K562 (cell line): ENCODE results near the gene CELSR2. TPM values are rescaled to one million over a fixed set of nuclear protein-coding genes. Genes with fewer than 3 reads are reported as not detected.

ENCODE experiments used
- CEBPB ChIP-seq: fragments of 450-650 bp; IDR thresholded peaks from 2 replicates; pipeline ENCODE4 v1.6.1; 2016; ENCODE audit warnings: missing genetic modification characterization, missing compliant biosample characterization
- CREB1 ChIP-seq, 2 experiments: sonication (generic) in 1 of 2; formaldehyde crosslinking in 1 of 2; IDR thresholded peaks; 2 replicates each; pipeline versions ENCODE4 v1.6.1 to v1.8.0; 2012 to 2022; ENCODE audit warnings: inconsistent platforms in 1 of 2, mild to moderate bottlenecking in 1 of 2, missing genetic modification reagents in 1 of 2, moderate library complexity in 1 of 2
- CTCF ChIP-seq, 3 experiments: IDR thresholded peaks in 2 of 3; conservative IDR thresholded peaks in 1 of 3; 2 replicates each; pipeline ENCODE4 v1.5.1; 2011 to 2012; ENCODE audit warnings: low read length in 3 of 3, mild to moderate bottlenecking in 3 of 3, control low read depth in 2 of 3, improper control_type of control experiment in 1 of 3, inconsistent platforms in 1 of 3, low read depth in 1 of 3, mixed read lengths in 1 of 3, moderate library complexity in 1 of 3; ENCODE audit not compliant: insufficient read depth in 2 of 3
- EZH2 ChIP-seq: IDR thresholded peaks from 2 replicates; pipeline ENCODE4 v1.6.1; 2012; ENCODE audit warnings: low read depth, mild to moderate bottlenecking, inconsistent platforms, low read length, borderline replicate concordance
- GABPB1 ChIP-seq: sonication (generic); formaldehyde crosslinking; IDR thresholded peaks from 2 replicates; pipeline ENCODE4 v1.8.0; 2022; ENCODE audit warnings: mild to moderate bottlenecking, missing genetic modification reagents
- HDGF ChIP-seq: fragments of 450-650 bp; IDR thresholded peaks from 2 replicates; pipeline ENCODE4 v1.6.1; 2016
- MAX ChIP-seq: sonication (generic); formaldehyde crosslinking; IDR thresholded peaks from 2 replicates; pipeline ENCODE4 v1.9.0; 2022; ENCODE audit warnings: mild to moderate bottlenecking, missing genetic modification reagents
- NUFIP1 ChIP-seq: fragments of 450-650 bp; IDR thresholded peaks from 2 replicates; pipeline ENCODE4 v1.6.1; 2018; ENCODE audit not compliant: partially characterized antibody
- OTX1 ChIP-seq: fragments of 450-650 bp; formaldehyde crosslinking; IDR thresholded peaks from 2 replicates; pipeline ENCODE4 v1.4.0; 2022; ENCODE audit warnings: mild to moderate bottlenecking
- POLR2A ChIP-seq: fragments of 450-650 bp; conservative IDR thresholded peaks from 2 replicates; pipeline ENCODE4 v1.6.1; 2016
- RNF219 ChIP-seq: fragments of 250-450 bp; sonication (Bioruptor Pico); IDR thresholded peaks from 2 replicates; pipeline ENCODE4 v1.5.0; 2022; ENCODE audit warnings: mild to moderate bottlenecking
- SMARCA5 ChIP-seq: fragments of 450-650 bp; IDR thresholded peaks from 2 replicates; pipeline ENCODE4 v1.6.1; 2016
- TGIF2 ChIP-seq: sonication (generic); formaldehyde crosslinking; IDR thresholded peaks from 2 replicates; pipeline ENCODE4 v1.8.1; 2022; ENCODE audit warnings: mild to moderate bottlenecking, missing genetic modification reagents, moderate library complexity
- ZBTB11 ChIP-seq, 3 experiments: fragments of 200-800 bp in 1 of 3; fragments of 250-450 bp in 1 of 3; fragments of 450-650 bp in 1 of 3; sonication (Bioruptor Pico) in 1 of 3; sonication (Bioruptor generic) in 1 of 3; formaldehyde crosslinking in 1 of 3; IDR thresholded peaks; 2 replicates each; pipeline versions ENCODE4 v1.6.1 to v1.8.0; 2016 to 2022; ENCODE audit warnings: mild to moderate bottlenecking in 2 of 3, missing genetic modification characterization in 2 of 3, missing compliant biosample characterization in 1 of 3, moderate library complexity in 1 of 3
- ZBTB17 ChIP-seq: fragments of 450-650 bp; formaldehyde crosslinking; IDR thresholded peaks from 2 replicates; pipeline ENCODE4 v1.4.0; 2020; ENCODE audit warnings: mild to moderate bottlenecking
- ZNF165 ChIP-seq: fragments of 250-450 bp; sonication (Bioruptor Pico); IDR thresholded peaks from 2 replicates; pipeline ENCODE4 v1.4.0; 2020; ENCODE audit warnings: borderline replicate concordance
- ZNF592 ChIP-seq: fragments of 450-650 bp; IDR thresholded peaks from 2 replicates; pipeline ENCODE4 v1.6.1; 2017; ENCODE audit warnings: antibody characterized with exemption, mild to moderate bottlenecking
- polyA plus RNA-seq, 8 experiments: library from polyadenylated mRNA; depleted of rRNA in 4 of 8; stranded (reverse) in 5 of 8; unstranded in 3 of 8; fragments of >200 nt; fragmentation: Nextera tagmentation in 2 of 8; fragmentation: Illumina TruSeq in 1 of 8; extraction: Ambion mirVana in 2 of 8; extraction: Trizol in 1 of 8; gene quantifications; 2 replicates each; pipeline versions ENCODE4 v1.2.1 to v1.2.3, GENCODE V29; 2011 to 2014; ENCODE audit warnings: inconsistent platforms in 1 of 8, missing spikeins in 1 of 8
- total RNA-seq, 7 experiments: library from RNA; depleted of rRNA in 6 of 7; stranded (reverse); fragments of >200 nt in 6 of 7; fragmentation: Illumina TruSeq in 2 of 7; extraction: Trizol in 2 of 7; gene quantifications; 2 replicates each; pipeline versions ENCODE4 v1.2.1 to v1.2.3, GENCODE V29; 2011 to 2021; ENCODE audit warnings: low replicate concordance in 1 of 7

CELSR2 gene
- total and polyA plus RNA-seq, 9 of the 15 experiments (the other 6 are each of a cell fraction or from before 2014, with no cell fraction given) = 0.31 to 21.9 (median 4.2) TPM

GRCh38 chr1:109306832-109307273, 57.5 kb downstream of the CELSR2 start, which contains the start of gene MYBPHL (continued):
- TF ChIP-seq CTCF (IDR thresholded peaks at IDR 0.05 in 2 of 3, conservative IDR thresholded peaks at IDR 0.05 in 1 of 3; ENCODE audit: insufficient read depth in 2 of 3, low read depth in 1 of 3, low read length in 3 of 3) = no peak
- TF ChIP-seq ZNF165 = no peak
- TF ChIP-seq SMARCA5 = no peak
- TF ChIP-seq ZNF592 = no peak
- TF ChIP-seq EZH2 = no peak
- no peak for TF ChIP-seq NUFIP1
- TF ChIP-seq ZBTB17 (CRISPR knock-in tag) = no peak
- TF ChIP-seq OTX1 = peak; percentile 51; the same call in 1 of the 2 replicates
- no peak for TF ChIP-seq GABPB1 (CRISPR knock-in tag)
- no peak for TF ChIP-seq HDGF
- TF ChIP-seq CREB1 (IDR thresholded peaks at IDR 0.05) = no peak
- no peak for TF ChIP-seq CREB1 (CRISPR knock-in tag; IDR thresholded peaks at IDR 0.05)
- no peak for TF ChIP-seq RNF219 (CRISPR knock-in tag)
- no peak for TF ChIP-seq TGIF2 (CRISPR knock-in tag)
- 0 out of 2 replicates have a peak, but pooled peaks have one; percentile 19 for TF ChIP-seq POLR2A
- no peak; the same call in 1 of the 2 replicates for TF ChIP-seq MAX
- TF ChIP-seq CEBPB (tag) = peak; percentile 92
- no peak for TF ChIP-seq ZBTB11 (CRISPR knock-in tag; IDR thresholded peaks at IDR 0.05)
